GM19452 (cell line): ENCODE measurements around the gene KCNV2.
"Not testable (repeated sequence)": the region's sequence is repeated elsewhere in the genome, so short reads cannot be mapped to it uniquely, and the experiment has no call there.

Source experiments
- ATAC-seq: cut with Tn5 transposase; IDR thresholded peaks from one replicate; pipeline ENCODE4 v1.9.1; 2021; ENCODE audit not compliant: unreplicated experiment

KCNV2 gene

DNA sequence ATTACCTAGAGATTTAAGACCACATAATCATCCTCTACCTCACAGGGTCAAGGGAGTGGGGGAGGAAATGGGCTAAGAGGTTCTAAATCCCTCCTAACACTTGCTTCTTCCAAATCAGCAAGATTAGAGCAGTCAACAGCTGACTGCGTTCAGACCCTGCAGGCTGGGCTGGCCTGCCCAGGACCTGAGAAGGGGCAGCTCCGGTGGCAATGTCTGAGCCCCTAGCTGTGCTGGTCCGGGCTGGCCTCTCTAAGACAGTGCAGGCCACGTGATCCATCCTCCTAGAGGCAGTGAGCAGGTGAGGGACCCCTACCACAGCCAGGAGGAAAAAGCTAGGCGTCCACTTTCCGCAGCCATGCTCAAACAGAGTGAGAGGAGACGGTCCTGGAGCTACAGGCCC is at the start of gene KCNV2:
Gene KCNV2 (plus strand): TSS at position 126 of the 400 bp plus-strand sequence. CDS start 230 bp downstream, at position 356.
- ATAC-seq: no peak

DNA sequence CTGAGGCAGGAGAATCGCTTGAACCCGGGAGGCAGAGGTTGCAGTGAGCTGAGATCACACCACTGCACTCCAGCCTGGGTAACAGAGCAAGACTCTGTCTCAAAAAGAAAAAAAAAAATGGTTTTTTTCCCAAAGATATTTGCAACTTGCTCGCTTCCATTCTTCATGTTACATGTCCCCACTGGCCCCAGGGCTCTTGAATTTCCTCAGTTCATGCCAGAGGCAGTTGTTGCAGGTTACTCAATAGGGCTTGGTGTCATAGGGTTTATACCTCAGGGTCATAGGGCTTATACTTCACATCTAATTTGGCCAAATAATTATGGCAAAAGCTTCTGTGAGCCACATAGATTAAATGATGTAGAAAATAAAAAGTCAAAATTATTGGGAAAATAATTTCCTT is 44.1 kb upstream of the KCNV2 start:
- no peak for ATAC-seq

DNA sequence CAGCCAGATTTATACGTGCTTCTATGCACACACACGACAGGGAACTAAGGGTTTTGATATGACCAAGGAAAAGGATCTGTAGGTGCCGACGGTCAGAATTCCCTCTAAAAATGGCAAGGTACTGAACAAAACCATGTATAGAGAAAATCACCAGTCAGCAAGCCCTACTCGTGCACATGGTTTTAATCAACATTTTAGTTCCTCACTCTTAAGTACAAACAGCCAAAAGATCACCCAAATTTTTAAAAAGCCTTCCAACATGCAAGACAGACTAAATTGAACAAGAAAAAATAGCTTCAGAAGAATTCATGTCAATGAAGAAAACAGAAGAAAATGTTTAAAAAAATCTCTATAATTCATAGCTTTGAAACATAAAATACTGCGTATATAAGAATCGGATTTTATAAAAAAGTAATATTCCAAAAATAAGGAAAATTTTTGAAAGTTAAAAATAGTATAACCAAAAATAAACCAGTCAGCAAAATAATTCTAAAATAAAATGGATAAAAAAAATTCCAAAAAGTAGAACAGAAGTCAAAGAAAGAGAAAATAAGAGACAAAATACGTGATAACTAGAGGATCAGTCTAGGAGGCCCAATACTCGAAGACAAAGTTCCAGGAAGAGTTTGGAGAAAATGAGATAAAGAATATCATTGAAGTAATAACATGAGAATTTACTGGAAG is 43.0 kb upstream of the KCNV2 start:
- no peak for ATAC-seq

DNA sequence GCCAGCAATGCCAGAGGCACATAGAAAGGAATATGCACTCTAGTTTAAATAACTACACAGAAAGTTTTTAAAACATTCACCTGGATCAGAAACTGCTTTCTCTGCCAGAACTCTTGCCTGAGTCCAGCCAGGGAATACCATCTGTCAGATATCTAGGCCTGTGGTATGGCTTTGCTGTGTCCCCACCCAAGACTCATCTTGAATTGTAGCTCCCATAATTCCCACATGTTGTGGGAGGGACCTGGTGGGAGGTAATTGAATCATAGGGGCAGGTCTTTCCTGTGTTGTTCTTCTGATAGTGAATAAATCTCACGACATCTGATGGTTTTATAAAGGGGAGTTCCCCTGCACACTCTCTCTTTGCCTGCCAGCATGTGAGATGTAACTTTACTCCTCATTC is 41.5 kb upstream of the KCNV2 start:
- no peak for ATAC-seq

DNA sequence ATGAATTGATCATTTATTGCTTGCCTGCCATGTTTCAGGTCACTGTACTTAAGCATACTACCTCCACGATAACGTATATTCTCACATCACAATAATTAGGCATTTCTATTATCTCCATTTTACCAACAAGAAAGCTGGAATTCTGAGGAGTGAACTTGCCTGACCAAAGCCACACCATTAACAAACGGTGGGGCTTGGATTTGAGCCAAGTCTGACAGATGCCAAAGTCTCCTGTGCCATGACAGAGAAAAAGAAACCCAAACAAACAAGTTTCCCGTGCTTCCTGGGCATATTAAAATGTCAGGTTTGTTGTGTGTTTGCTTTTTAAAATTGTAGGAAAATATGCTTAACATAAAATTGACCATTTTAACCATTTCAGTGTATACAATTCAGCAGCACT is 40.8 kb upstream of the KCNV2 start:
- ATAC-seq: no peak

DNA sequence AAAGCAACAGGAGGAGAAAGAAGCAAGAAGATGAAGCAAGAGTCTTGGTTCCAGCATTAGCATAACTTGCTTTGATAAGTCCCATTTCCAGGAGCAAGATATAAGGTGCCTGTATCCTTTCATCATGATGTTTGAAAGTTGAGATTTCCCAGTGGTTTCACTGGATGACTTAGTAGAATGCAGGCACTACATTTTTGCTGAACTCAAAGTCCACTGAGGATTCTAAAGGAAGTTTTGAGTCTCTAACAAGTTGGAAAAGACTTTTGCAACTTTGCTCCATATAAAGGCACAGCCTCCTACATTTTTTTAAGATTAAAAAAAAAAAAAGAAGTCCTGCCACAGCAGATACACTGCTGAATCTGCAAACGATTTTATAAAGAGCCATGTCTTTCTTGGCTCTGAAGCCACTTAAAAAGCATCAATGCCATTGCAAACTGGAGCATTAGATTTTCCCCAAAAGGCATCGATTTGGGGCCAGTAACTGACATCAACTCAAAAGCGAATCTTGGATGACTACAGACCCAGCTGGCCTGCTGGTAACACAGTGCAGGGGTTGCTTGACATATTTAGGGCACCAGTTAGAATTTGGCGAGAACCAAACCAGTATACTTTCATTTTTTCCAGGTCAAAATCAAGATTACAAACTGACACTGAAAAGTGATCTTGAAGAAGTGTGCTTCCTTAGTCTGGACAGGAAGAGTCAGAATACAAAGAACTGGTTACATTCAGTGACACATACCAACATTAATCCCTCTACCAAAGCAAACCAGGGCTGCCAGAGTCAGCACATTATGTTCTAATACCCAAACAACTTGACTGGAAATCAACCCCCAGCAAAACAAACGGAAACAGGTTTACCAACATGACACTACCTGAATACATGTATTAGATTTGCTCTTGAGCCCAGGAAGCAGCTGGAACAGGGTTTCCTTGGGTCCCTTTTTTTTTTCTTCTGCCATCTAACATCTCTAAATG is 39.1 kb upstream of the KCNV2 start:
- no peak for ATAC-seq

DNA sequence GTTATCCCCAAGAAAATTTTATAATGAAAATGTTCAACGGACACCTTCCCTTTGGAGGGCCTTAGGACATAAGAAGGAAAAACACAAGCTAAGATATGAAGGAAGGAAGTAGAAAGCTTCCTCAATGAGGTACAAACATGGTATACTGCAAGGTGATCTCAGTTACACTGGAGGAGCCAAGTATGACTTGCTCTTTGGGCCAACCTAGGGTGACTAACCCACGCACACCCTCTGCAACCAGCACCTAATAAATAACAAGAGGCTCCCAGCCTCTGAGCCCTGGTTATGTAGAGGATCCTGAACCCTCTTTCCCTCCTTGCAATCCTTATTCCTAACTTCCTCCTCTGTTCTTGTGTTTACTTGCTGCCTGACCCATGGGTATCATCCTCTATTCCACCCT is 38.3 kb upstream of the KCNV2 start:
- ATAC-seq: no peak

DNA sequence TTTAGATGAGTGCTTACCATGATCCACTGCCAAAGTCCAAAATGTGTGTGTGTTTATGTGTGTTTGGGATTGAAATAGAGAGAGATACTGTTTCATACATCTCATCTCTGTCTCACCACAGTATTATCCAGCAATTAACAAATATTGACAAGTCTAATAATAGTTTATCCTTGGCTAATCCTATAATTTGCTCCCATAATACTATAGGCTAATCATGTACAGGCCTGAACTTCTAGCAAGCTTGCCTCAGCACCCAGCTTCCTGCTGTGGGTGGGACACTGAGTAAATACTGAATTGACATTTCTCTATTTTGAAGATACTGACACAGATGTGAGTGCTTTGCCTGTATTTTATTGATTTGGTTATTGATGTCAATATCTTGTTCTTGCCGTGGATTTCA is 35.3 kb upstream of the KCNV2 start:
- no peak for ATAC-seq

DNA sequence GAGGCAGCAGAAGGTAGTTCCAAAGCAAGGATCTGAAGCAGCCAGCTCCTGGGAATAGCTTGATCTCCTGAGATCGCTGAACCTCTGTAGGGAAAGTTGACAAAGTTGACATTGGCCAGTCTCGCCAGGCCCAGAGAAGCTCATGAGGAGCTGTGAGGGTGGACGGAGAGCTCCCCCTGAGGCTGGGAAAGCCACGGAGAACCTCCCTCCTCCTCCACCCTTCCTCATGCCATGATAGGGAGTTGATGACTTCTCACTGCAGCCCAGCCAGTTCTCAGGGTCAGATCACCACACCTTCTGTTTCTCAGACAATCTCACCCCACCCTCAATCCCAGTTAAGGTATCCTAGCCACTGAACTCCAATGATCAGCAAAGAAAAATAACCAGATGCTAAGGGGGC is 30.4 kb upstream of the KCNV2 start:
- ATAC-seq: no peak

DNA sequence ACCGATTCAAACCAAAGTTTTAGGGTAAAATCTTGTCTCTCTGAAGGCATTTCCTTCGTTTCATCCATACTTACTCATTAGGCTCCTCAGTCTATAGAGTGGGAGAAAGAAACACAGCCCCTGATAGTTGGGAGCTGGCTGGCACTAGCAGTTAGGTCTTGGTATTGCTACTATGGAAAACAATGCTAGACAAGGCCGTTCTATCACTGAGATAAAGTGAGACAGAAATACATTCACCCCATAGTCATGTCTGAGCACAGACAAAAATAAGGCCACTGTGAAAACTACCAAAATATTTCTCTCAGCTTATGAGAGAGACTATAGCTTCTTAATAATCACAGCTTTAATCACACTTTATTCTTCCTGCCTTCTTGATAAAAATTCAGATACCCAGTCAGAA is 28.7 kb upstream of the KCNV2 start:
- no peak for ATAC-seq

DNA sequence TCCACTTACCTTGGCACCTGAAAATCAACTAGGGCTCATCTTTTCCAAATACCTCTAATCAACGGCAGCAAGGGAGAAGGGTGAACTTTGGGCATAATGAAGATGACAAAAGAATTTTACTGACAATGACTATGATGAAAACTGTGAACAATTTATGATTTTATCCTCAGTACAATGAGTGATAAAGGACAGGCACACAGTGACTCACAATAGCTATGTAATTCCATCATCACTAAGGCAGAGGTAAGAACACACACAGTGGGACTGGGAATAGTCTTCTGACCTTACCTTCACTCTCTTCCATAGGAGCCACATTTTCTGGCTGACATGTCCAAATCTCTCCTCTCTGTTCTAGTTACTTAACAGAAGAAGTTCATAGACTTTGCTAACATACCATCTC is 26.1 kb upstream of the KCNV2 start:
- no peak for ATAC-seq

DNA sequence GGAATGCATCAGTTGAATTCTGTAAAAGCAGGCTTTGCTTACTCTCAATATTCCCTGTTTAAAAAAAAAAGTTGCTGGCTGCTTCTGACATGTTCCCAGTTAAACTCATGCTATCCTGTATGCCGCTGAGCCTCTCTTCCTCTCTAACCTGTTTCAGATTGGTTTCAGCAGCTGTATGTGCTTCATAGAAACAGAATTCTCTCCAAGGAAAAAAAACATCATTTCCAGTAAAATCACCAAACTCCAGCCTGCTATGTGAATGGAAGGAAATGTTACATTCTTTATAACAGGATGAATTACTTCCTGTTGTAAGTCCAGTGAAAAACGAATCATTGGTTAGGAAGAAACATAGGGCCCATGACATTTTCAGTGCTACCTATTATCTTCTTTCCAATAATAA is 25.7 kb upstream of the KCNV2 start:
- ATAC-seq: no peak

DNA sequence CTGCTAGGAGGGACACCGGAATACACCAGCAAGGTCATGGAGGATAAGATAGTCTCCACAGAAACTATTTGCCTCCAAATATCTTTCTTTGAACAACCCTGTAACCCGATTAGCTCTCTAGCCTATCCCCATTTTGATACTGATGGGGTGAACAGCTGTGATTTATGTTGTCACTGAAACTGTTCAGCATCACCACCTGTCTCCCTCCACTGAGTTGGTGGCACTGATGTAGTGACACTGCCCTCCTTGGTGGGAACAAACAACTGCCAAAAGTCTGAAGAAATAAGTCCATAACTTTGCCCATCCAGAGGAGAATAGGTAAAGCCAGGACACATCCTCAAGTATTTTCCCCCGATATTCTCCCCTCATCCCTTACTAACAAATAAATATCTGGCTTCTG is 24.3 kb upstream of the KCNV2 start:
- no peak for ATAC-seq

DNA sequence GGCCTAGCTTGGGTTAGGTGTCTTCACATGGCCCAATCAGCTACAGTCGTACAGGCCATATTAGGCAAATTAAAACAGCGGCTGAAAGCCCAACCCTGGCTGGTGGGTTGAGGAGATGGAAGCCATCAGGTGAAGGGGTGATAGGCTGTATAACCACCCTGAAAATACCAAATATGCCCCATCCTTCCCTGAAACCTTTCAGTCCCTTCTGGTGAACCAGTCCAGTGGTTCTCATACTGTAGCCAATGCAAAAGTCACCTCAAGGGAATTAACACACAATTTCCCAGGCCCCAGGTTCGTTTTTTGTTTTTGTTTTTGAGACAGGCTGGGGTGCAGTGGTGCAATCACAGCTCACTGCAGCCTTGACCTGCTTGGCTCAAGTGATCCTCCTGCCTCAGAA is 19.8 kb upstream of the KCNV2 start:
- no peak for ATAC-seq

DNA sequence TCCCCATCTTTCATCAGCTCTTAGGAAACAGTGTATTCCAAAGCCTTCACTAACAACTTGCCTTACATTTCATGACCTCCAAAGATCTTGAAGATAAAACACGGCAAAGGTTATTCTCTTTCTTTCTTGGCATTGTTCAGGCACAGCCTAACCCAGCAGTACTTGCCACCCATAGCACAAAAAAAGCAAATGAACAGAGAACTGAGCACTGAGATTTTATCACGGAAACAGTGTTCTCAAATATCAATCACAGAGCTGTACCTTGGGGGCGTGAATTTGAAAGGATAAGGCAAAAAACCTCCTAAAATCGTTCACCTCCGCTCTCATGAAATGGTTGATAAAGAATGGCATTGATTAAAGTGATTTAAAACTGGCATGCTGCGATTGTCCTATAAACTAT is 16.9 kb upstream of the KCNV2 start:
- ATAC-seq: no peak

DNA sequence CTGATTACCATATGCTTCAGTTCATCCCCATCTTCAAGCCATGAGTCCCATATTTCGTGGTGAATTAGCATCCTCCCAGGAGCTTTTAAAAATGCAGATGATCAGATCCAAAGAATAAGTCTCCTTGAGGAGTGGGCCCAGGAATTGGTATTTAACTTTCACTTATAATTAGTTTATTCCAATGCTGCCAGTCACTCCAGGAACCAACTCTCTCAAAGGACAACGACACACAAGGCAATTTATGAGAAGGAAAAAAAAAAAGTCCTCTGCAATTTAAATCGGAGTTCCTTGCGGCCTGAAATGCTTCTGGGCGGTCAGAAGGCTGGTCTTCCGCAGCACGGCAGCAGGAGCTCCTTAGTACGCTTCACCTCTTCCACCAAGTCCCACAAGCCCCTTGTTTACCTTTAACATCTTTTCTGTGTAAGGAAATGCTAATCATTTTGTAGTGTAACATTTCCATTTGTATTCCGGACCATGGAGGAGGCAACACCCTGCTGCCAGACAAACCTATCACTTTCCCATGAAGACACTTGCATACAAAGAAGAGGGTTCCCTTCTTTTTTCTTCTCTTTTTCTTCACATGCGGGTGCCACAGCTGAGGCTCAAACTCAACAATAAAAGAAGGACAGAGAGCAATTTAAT is 16.3 kb upstream of the KCNV2 start:
- ATAC-seq: no peak

DNA sequence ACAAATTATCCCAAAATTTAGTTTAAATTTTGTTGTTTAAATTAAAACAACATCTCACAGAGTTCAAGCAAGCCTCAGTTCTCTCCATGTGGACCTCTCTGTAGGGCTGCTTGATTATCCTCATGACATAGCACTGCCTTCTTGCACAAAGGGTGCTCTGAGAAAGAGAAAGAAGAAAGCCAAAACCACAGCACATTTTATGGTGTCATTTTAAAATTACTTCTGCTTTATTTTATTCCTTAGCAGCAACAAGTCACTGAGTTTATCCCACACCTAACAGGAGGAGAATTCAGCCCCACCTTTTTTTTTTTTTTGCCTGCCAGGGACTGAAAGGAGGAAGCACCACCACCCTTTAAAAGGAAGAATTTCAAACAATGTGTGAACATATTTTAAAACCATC is 12.8 kb upstream of the KCNV2 start:
- no peak for ATAC-seq

DNA sequence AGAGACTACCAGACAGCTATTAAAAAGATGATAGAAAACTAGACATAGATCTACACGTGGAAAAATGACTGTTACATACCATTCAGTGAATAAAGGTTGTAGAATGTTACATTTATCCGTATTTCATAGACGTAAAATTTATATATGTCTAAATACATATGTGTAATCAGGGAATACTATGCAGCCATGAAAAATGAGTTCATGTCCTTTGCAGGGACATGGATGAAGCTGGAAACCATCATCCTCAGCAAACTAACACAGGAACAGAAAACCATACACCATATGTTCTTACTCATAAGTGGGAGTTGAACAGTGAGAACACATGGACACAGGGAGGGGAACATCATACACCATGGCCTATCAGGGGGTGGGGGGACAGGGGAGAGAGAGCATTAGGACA is 10.1 kb upstream of the KCNV2 start:
- not testable (repeated sequence) for ATAC-seq

DNA sequence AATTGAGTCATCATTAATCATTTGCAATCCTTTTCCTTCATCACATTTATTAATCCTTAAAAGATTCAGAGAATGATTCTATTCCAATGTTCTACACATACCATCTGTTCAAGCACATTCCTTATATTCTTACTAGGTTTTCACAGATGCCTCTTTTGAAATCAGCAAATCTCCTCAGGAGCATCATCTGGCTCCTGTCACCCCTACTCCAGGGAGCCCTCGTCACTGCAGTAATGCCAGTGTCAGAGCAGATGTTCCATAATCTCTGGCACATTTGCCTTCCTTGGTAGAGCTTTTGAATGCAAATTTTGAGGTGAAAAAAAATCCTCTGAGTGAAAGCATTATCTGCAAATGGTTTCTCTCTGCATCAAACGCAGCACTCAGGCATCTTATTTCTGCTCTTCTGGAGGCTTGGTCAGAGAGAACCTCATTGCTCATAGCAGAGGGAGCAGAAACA is 7.6 kb upstream of the KCNV2 start:
- ATAC-seq: no peak

DNA sequence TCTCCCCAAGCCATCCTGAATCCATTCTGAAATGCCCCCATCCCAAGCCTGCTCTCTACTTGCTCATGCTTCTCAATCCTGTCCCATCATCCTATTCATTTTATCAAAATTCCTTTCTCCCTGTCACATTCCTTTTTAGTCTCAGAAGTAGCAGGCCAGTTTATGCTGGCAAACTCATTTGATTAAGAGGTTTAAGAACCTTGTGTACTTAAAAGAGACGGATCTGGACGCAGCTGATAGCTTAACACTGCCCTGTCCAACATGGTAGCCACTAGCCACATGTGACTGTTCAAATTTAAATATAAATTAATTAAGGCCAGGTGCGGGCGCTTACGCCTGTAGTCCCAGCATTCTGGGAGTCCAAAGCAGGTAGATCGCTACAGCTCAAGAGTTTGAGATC is 5.6 kb upstream of the KCNV2 start:
- ATAC-seq: no peak

DNA sequence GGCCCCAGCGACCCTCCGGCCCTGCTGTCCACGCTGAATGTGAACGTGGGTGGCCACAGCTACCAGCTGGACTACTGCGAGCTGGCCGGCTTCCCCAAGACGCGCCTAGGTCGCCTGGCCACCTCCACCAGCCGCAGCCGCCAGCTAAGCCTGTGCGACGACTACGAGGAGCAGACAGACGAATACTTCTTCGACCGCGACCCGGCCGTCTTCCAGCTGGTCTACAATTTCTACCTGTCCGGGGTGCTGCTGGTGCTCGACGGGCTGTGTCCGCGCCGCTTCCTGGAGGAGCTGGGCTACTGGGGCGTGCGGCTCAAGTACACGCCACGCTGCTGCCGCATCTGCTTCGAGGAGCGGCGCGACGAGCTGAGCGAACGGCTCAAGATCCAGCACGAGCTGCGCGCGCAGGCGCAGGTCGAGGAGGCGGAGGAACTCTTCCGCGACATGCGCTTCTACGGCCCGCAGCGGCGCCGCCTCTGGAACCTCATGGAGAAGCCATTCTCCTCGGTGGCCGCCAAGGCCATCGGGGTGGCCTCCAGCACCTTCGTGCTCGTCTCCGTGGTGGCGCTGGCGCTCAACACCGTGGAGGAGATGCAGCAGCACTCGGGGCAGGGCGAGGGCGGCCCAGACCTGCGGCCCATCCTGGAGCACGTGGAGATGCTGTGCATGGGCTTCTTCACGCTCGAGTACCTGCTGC is 839 bp downstream of the KCNV2 start:
- no peak for ATAC-seq
